Measurements from ENCODE around the gene GCAT. TPM values are rescaled to one million over a fixed set of nuclear protein-coding genes. Genes with fewer than 3 reads are reported as not detected.

The GCAT gene
- total RNA-seq, 2 donors from 2014 or later: 3.9 to 42.5 TPM

GRCh38 chr22:37806409-37807333, 1.1 kb upstream of the GCAT start:
- Histone ChIP-seq H3K27me3 (replicated peaks; ENCODE audit: insufficient read depth) (no peaks in the 10 kb centered on the region), H3K4me3 (peak overlapping the region; percentile 67), H3K27ac (peak overlapping the region; percentile 72 to 78), H3K9me3 (no peaks in the 10 kb centered on the region), H3K4me1 (ENCODE audit: control insufficient read depth in 1 of 2, low read depth in 2 of 2) (peaks cover 13 to 59% of the 10 kb centered on the region in 2 donors), H3K36me3 (no peaks in the 10 kb centered on the region)
- DNase-seq (ENCODE audit: low spot score): no peak
- TF ChIP-seq CTCF (IDR thresholded peaks at IDR 0.05): no peak
- ATAC-seq (ENCODE audit: insufficient number of reproducible peaks, low FRiP score, low read depth): no peak

DNA sequence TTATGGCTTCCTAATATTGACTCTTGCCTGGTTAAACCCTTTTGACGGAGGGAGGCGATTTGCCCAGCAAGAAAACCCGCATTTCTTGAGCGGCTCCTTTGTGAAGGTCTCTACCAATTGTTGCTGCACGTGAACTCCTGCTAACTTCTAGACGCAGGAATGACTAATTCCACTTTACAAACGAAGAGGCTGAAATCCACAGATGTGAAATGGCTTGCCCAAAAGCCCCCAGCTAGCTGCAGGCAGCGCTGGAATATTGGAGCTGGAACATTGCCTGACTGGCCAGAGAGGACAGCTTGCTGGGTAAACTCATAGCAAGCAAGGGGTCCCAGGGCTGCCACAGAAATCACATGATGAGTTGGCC, 542 bp downstream of the GCAT start:
- no peak for TF ChIP-seq CTCF (IDR thresholded peaks at IDR 0.05)
- Histone ChIP-seq H3K27me3 (replicated peaks; ENCODE audit: insufficient read depth) (no peaks in the 10 kb centered on the region), H3K9me3 (no peaks in the 10 kb centered on the region), H3K4me3 (peak overlapping the region; percentile 67), H3K27ac (peak overlapping the region; percentile 21 to 30), H3K4me1 (ENCODE audit: control insufficient read depth in 1 of 2, low read depth in 2 of 2) (peaks cover 8 to 46% of the 10 kb centered on the region in 2 donors), H3K36me3 (no peaks in the 10 kb centered on the region)
- ATAC-seq (ENCODE audit: insufficient number of reproducible peaks, low FRiP score, low read depth) (no peak), DNase-seq (ENCODE audit: low spot score) (no peak)

- no peak overlapping the region for H3K27ac ChIP-seq
- no peak for TF ChIP-seq CTCF (IDR thresholded peaks at IDR 0.05)
- DNase-seq (ENCODE audit: low spot score) (no peak), ATAC-seq (ENCODE audit: insufficient number of reproducible peaks, low FRiP score, low read depth) (no peak)
- peaks cover 4 to 36% of the 10 kb centered on the region in 2 donors for H3K4me1 ChIP-seq (ENCODE audit: control insufficient read depth in 1 of 2, low read depth in 2 of 2)
- no peaks in the 10 kb centered on the region for H3K36me3 ChIP-seq
- H3K4me3 ChIP-seq: no peak overlapping the region
- H3K27me3 ChIP-seq (replicated peaks; ENCODE audit: insufficient read depth): no peaks in the 10 kb centered on the region
- no peaks in the 10 kb centered on the region for H3K9me3 ChIP-seq
Observed at GRCh38 chr22:37809672-37810333, 2.1 kb downstream of the GCAT start.

DNA sequence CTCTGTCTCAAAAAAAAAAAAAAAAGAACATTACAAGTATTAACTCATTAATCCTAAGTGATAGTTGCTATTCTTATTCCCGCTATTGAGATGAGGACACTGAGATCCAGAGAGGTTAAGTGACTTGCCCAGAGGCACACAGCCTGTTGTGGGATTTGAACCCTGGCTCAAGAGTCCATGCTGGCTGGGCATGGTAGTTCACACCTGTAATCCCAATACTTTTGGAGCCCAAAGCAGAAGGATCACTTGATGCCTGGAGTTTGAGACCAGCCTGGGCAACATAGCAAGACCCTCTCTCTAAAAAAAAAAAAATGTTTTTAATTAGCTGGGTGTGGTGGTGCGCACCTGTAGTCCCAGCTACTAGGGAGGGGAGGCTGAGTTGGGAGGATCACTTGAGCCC, 4.1 kb downstream of the GCAT start:
- peaks cover 4 to 20% of the 10 kb centered on the region in 2 donors for H3K4me1 ChIP-seq (ENCODE audit: control insufficient read depth in 1 of 2, low read depth in 2 of 2)
- H3K27me3 ChIP-seq (replicated peaks; ENCODE audit: insufficient read depth): no peaks in the 10 kb centered on the region
- H3K27ac ChIP-seq: no peak overlapping the region
- no peaks in the 10 kb centered on the region for H3K36me3 ChIP-seq
- no peak overlapping the region for H3K4me3 ChIP-seq
- H3K9me3 ChIP-seq: no peaks in the 10 kb centered on the region
- no peak for TF ChIP-seq CTCF (IDR thresholded peaks at IDR 0.05)
- DNase-seq (ENCODE audit: low spot score) (no peak), ATAC-seq (ENCODE audit: insufficient number of reproducible peaks, low FRiP score, low read depth) (no peak)

Measured in thoracic aorta (tissue), 2 donors.